ENCODE results near the gene OSER1. TPM values are rescaled to one million over a fixed set of nuclear protein-coding genes. Genes with fewer than 3 reads are reported as not detected.
A peak's percentile ranks its signal among the peaks of the same experiment; 100 is the strongest.

The OSER1 gene
- total RNA-seq, 4 donors from 2014 or later = 11.2 to 38.0 (median 26.2) TPM

DNA sequence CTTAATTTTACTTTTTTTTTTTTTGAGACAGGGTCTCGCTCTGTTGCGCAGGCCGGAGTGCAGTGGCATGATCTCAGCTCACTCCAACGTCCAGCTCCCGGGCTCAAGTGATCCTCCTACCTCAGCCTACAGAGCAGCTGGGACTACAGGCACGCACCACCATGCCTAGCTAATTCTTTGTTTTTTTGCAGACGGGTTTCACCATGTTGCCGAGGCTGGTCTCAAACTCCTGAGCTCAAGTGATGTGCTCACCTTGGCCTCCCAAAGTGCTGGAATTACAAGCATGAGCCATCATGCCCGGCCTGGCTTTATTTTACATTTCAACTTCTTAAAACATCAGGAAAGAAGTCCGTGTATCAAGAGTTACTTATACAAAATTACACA is 5.7 kb downstream of the OSER1 start:
- peaks cover 0 to 43% (median 16%) of the 10 kb centered on the region in 4 donors for H3K36me3 ChIP-seq
- TF ChIP-seq EP300 (IDR thresholded peaks at IDR 0.05; ENCODE audit: low read depth) (no peak), CTCF (IDR thresholded peaks at IDR 0.05) (no peak)
- intact Hi-C loops (cut with DNase I; ENCODE audit: low total_unique reads) (no loop called here), in situ Hi-C loops (cut with MboI; ENCODE audit: low pct_ligation_motif_present in 1 of 4, low pct_unique_long_range_greater_than_20kb in 1 of 4, low sequenced_read_pairs in 3 of 4) (loop anchor here (25.0 kb wide), 2 partner anchors 257 to 407 kb away; no protein-coding TSS in a partner anchor)
- WGBS, 2 donors (ENCODE audit: low coverage in 1 of 2) = 52 to 90% methylated on average over 2 to 10 of the region's 10 CpGs
- H3K4me3 ChIP-seq = no peak overlapping the region
- peaks cover 4 to 50% (median 32%) of the 10 kb centered on the region in 4 donors for H3K4me1 ChIP-seq
- DNase-seq = no peak
- H3K27ac ChIP-seq = peak overlapping the region; percentile 30 to 75 (median 66)
- no peaks in the 10 kb centered on the region for H3K9me3 ChIP-seq
- no peaks in the 10 kb centered on the region for H3K27me3 ChIP-seq

- intact Hi-C loops (cut with DNase I; ENCODE audit: low total_unique reads) (no loop called here), in situ Hi-C loops (cut with MboI; ENCODE audit: low pct_ligation_motif_present in 1 of 4, low pct_unique_long_range_greater_than_20kb in 1 of 4, low sequenced_read_pairs in 3 of 4) (loop anchor here (25.0 kb wide), 2 partner anchors 258 to 408 kb away; no protein-coding TSS in a partner anchor)
- Histone ChIP-seq H3K27ac (peak overlapping the region; percentile 58 to 75 (median 66)), H3K27me3 (no peaks in the 10 kb centered on the region), H3K4me1 (peaks cover 4 to 45% (median 29%) of the 10 kb centered on the region in 4 donors), H3K4me3 (no peak overlapping the region), H3K36me3 (peaks cover 0 to 46% (median 17%) of the 10 kb centered on the region in 4 donors), H3K9me3 (no peaks in the 10 kb centered on the region)
- 90 to 92% methylated on average over 4 of the region's 4 CpGs for WGBS, 2 donors (ENCODE audit: low coverage in 1 of 2)
- DNase-seq = no peak
- TF ChIP-seq EP300 (IDR thresholded peaks at IDR 0.05; ENCODE audit: low read depth) (no peak), POLR2AphosphoS5 (IDR thresholded peaks at IDR 0.05) (peak in 2 of 3 donors; percentile 65 to 69), POLR2A (IDR thresholded peaks at IDR 0.05) (no peak)
Measured at GRCh38 chr20:44204156-44204831, 6.3 kb downstream of the OSER1 start.

DNA sequence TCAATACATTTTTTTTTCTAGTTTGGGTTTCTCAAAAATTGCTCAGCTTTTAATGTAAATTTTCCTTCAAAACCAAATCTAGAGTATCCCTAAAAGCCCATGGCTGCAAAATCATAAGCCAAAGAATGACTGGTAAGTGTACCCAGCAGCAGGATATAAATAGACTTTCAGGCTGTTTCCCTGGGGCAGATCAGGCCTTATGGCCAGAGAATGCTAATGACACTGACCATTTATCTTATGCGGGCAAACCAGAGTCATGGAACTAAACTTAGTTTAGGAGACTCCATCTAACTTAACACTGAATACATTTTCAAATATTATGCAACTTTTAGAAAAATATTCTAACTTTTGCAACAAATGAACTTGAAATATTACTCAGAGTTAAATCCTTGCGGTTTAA is 7.4 kb downstream of the OSER1 start:
- Histone ChIP-seq H3K36me3 (peaks cover 0 to 46% (median 19%) of the 10 kb centered on the region in 4 donors), H3K4me3 (no peak overlapping the region), H3K4me1 (peaks cover 4 to 33% (median 18%) of the 10 kb centered on the region in 4 donors), H3K27me3 (no peaks in the 10 kb centered on the region), H3K27ac (peak overlapping the region; percentile 56 to 75 (median 64)), H3K9me3 (no peaks in the 10 kb centered on the region)
- TF ChIP-seq POLR2AphosphoS5 (IDR thresholded peaks at IDR 0.05) = peak in 1 of 3 donors; percentile 18
- TF ChIP-seq EP300 (IDR thresholded peaks at IDR 0.05; ENCODE audit: low read depth) = no peak
- WGBS, 2 donors (ENCODE audit: low coverage in 1 of 2) = 89 to 100% methylated on average over 1 to 2 of the region's 2 CpGs
- in situ Hi-C loops (cut with MboI; ENCODE audit: low pct_ligation_motif_present in 1 of 4, low pct_unique_long_range_greater_than_20kb in 1 of 4, low sequenced_read_pairs in 3 of 4) = loop anchor here (25.0 kb wide), 2 partner anchors 259 to 409 kb away; no protein-coding TSS in a partner anchor
- DNase-seq = no peak
- intact Hi-C loops (cut with DNase I; ENCODE audit: low total_unique reads) = no loop called here

- H3K27ac ChIP-seq = no peak overlapping the region
- DNase-seq = no peak
- peaks cover 0 to 58% (median 27%) of the 10 kb centered on the region in 4 donors for H3K36me3 ChIP-seq
- no peaks in the 10 kb centered on the region for H3K27me3 ChIP-seq
- in situ Hi-C loops (cut with MboI; ENCODE audit: low pct_ligation_motif_present in 1 of 4, low pct_unique_long_range_greater_than_20kb in 1 of 4, low sequenced_read_pairs in 3 of 4) (loop anchor here (25.0 kb wide), 2 partner anchors 261 to 411 kb away; no protein-coding TSS in a partner anchor), intact Hi-C loops (cut with DNase I; ENCODE audit: low total_unique reads) (no loop called here)
- H3K4me3 ChIP-seq = no peak overlapping the region
- TF ChIP-seq POLR2AphosphoS5 (IDR thresholded peaks at IDR 0.05) = no peak
- no peak for TF ChIP-seq CTCF (IDR thresholded peaks at IDR 0.05)
- TF ChIP-seq EP300 (IDR thresholded peaks at IDR 0.05; ENCODE audit: low read depth) = no peak
- TF ChIP-seq POLR2A (IDR thresholded peaks at IDR 0.05) = no peak
- H3K9me3 ChIP-seq = no peaks in the 10 kb centered on the region
- WGBS, 2 donors (ENCODE audit: low coverage in 1 of 2) = 29 to 91% methylated on average over 1 to 2 of the region's 2 CpGs
- H3K4me1 ChIP-seq = peaks cover 2 to 15% (median 9%) of the 10 kb centered on the region in 4 donors
Measured at GRCh38 chr20:44200983-44201382, 9.6 kb downstream of the OSER1 start.

- DNase-seq = no peak
- TF ChIP-seq EP300 (IDR thresholded peaks at IDR 0.05; ENCODE audit: low read depth) (no peak), CTCF (IDR thresholded peaks at IDR 0.05) (no peak), POLR2AphosphoS5 (IDR thresholded peaks at IDR 0.05) (no peak), POLR2A (IDR thresholded peaks at IDR 0.05) (no peak)
- peaks cover 0 to 58% (median 26%) of the 10 kb centered on the region in 4 donors for H3K36me3 ChIP-seq
- H3K27me3 ChIP-seq = no peaks in the 10 kb centered on the region
- H3K27ac ChIP-seq = no peak overlapping the region
- in situ Hi-C loops (cut with MboI; ENCODE audit: low pct_ligation_motif_present in 1 of 4, low pct_unique_long_range_greater_than_20kb in 1 of 4, low sequenced_read_pairs in 3 of 4) (loop anchor here (25.0 kb wide), 2 partner anchors 262 to 412 kb away; no protein-coding TSS in a partner anchor), intact Hi-C loops (cut with DNase I; ENCODE audit: low total_unique reads) (no loop called here)
- 69 to 87% methylated on average over 3 to 4 of the region's 4 CpGs for WGBS, 2 donors (ENCODE audit: low coverage in 1 of 2)
- H3K9me3 ChIP-seq = no peaks in the 10 kb centered on the region
- H3K4me1 ChIP-seq = peaks cover 2 to 15% (median 9%) of the 10 kb centered on the region in 4 donors
- no peak overlapping the region for H3K4me3 ChIP-seq
Measured at GRCh38 chr20:44200371-44200770, 10.2 kb downstream of the OSER1 start.

Measured in transverse colon (tissue), 4 donors.